K562 (cell line): ENCODE results near the gene SQOR. TPM values are rescaled to one million over a fixed set of nuclear protein-coding genes. Genes with fewer than 3 reads are reported as not detected.
A peak's percentile ranks its signal among the peaks of the same experiment; 100 is the strongest.

Source experiments
- ADNP ChIP-seq: fragments of 200-800 bp; sonication (Bioruptor generic); IDR thresholded peaks from 2 replicates; pipeline ENCODE4 v1.6.1; 2016; ENCODE audit warnings: missing genetic modification characterization, missing compliant biosample characterization
- CREB5 ChIP-seq: fragments of 250-450 bp; sonication (Bioruptor Pico); IDR thresholded peaks from 2 replicates; pipeline ENCODE4 v1.5.0; 2020; ENCODE audit warnings: mild to moderate bottlenecking
- ETV6 ChIP-seq, 3 experiments: fragments of 150-350 bp in 1 of 3; sonication (generic) in 1 of 3; formaldehyde crosslinking in 1 of 3; IDR thresholded peaks; 2 replicates each; pipeline versions ENCODE4 v1.6.1 to v1.8.0; 2014 to 2022; ENCODE audit warnings: borderline replicate concordance in 2 of 3, low read depth in 2 of 3, antibody characterized with exemption in 1 of 3, low read length in 1 of 3, mild to moderate bottlenecking in 1 of 3, missing genetic modification reagents in 1 of 3
- FOXA3 ChIP-seq, 2 experiments: fragments of 450-650 bp in 1 of 2; sonication (generic) in 1 of 2; formaldehyde crosslinking; IDR thresholded peaks in 1 of 2; conservative IDR thresholded peaks in 1 of 2; 2 replicates each; pipeline versions ENCODE4 v1.4.0 to v1.8.0; 2020 to 2022; ENCODE audit warnings: mild to moderate bottlenecking in 2 of 2, missing genetic modification reagents in 1 of 2
- ILK ChIP-seq: fragments of 450-650 bp; IDR thresholded peaks from 2 replicates; pipeline ENCODE4 v1.6.1; 2016; ENCODE audit warnings: missing genetic modification characterization, low read depth, mild to moderate bottlenecking, missing compliant biosample characterization, moderate library complexity, borderline replicate concordance
- JUND ChIP-seq, 2 experiments: IDR thresholded peaks; 2 replicates in 1 of 2; 3 replicates in 1 of 2; pipeline ENCODE4 v1.6.1; 2011; ENCODE audit warnings: borderline replicate concordance in 2 of 2, low read depth in 2 of 2, low read length in 2 of 2, improper control_type of control experiment in 1 of 2, missing biosample characterization in 1 of 2, missing genetic modification characterization in 1 of 2, missing genetic modification reagents in 1 of 2
- MAFF ChIP-seq: IDR thresholded peaks from 2 replicates; pipeline ENCODE4 v1.6.1; 2012; ENCODE audit warnings: low read length, improper control_type of control experiment
- PRMT5 ChIP-seq: sonication (generic); formaldehyde crosslinking; IDR thresholded peaks from 2 replicates; pipeline ENCODE4 v1.5.0; 2020; ENCODE audit warnings: missing genetic modification reagents
- PYGO2 ChIP-seq: fragments of 450-650 bp; IDR thresholded peaks from 2 replicates; pipeline ENCODE4 v1.6.1; 2016; ENCODE audit warnings: mild to moderate bottlenecking, missing genetic modification characterization, moderate library complexity, missing compliant biosample characterization
- RBM34 ChIP-seq: fragments of 200-400 bp; formaldehyde crosslinking; IDR thresholded peaks from 2 replicates; pipeline ENCODE4 v1.6.1; 2018; ENCODE audit warnings: low read length, borderline replicate concordance; ENCODE audit not compliant: insufficient read depth
- TRIM28 ChIP-seq: fragments of 450-650 bp; IDR thresholded peaks from 2 replicates; pipeline ENCODE4 v1.6.1; 2017
- ZNF175 ChIP-seq: fragments of 200-800 bp; sonication (Bioruptor generic); IDR thresholded peaks from 2 replicates; pipeline ENCODE4 v1.6.1; 2016; ENCODE audit warnings: low read depth, mild to moderate bottlenecking, missing genetic modification characterization, missing compliant biosample characterization
- ZNF217 ChIP-seq: sonication (generic); formaldehyde crosslinking; IDR thresholded peaks from 2 replicates; pipeline ENCODE4 v1.8.0; 2022; ENCODE audit warnings: mild to moderate bottlenecking, missing genetic modification reagents
- ZNF318 ChIP-seq, 2 experiments: fragments of 450-650 bp; IDR thresholded peaks; 2 replicates each; pipeline ENCODE4 v1.6.1; 2016; ENCODE audit warnings: mild to moderate bottlenecking in 2 of 2, borderline replicate concordance in 1 of 2, low read depth in 1 of 2, moderate library complexity in 1 of 2
- polyA plus RNA-seq, 8 experiments: library from polyadenylated mRNA; depleted of rRNA in 4 of 8; stranded (reverse) in 5 of 8; unstranded in 3 of 8; fragments of >200 nt; fragmentation: Nextera tagmentation in 2 of 8; fragmentation: Illumina TruSeq in 1 of 8; extraction: Ambion mirVana in 2 of 8; extraction: Trizol in 1 of 8; gene quantifications; 2 replicates each; pipeline versions ENCODE4 v1.2.1 to v1.2.3, GENCODE V29; 2011 to 2014; ENCODE audit warnings: inconsistent platforms in 1 of 8, missing spikeins in 1 of 8
- total RNA-seq, 7 experiments: library from RNA; depleted of rRNA in 6 of 7; stranded (reverse); fragments of >200 nt in 6 of 7; fragmentation: Illumina TruSeq in 2 of 7; extraction: Trizol in 2 of 7; gene quantifications; 2 replicates each; pipeline versions ENCODE4 v1.2.1 to v1.2.3, GENCODE V29; 2011 to 2021; ENCODE audit warnings: low replicate concordance in 1 of 7

Gene SQOR
- total and polyA plus RNA-seq, 9 of the 15 experiments (the other 6 are each of a cell fraction or from before 2014, with no cell fraction given): 0.32 to 1.6 (median 1.1) TPM

- TF ChIP-seq PYGO2 (no peak), ADNP (tag) (no peak), CREB5 (CRISPR knock-in tag) (no peak), FOXA3 (CRISPR knock-in tag; conservative IDR thresholded peaks at IDR 0.05 in 1 of 2, IDR thresholded peaks at IDR 0.05 in 1 of 2) (peak in 1 of 2 experiments; percentile 74; a peak in 1 of 4 replicates), ZNF318 (IDR thresholded peaks at IDR 0.05; ENCODE audit: borderline replicate concordance in 1 of 2, low read depth in 1 of 2) (no peak), MAFF (no peak), ILK (no peak), ZNF175 (CRISPR knock-in tag) (no peak; the same call in 1 of the 2 replicates), PRMT5 (CRISPR knock-in tag) (no peak), ZNF217 (CRISPR knock-in tag) (no peak), ETV6 (IDR thresholded peaks at IDR 0.05; ENCODE audit: borderline replicate concordance in 1 of 2, low read depth in 2 of 2, low read length in 1 of 2) (peak in 1 of 2 experiments; percentile 43; a peak in 2 of 4 replicates), ETV6 (CRISPR knock-in tag; IDR thresholded peaks at IDR 0.05; ENCODE audit: borderline replicate concordance) (0 out of 2 replicates have a peak, but pooled peaks have one; percentile 11), TRIM28 (no peak; the same call in 1 of the 2 replicates), JUND (IDR thresholded peaks at IDR 0.05; ENCODE audit: borderline replicate concordance, low read depth, low read length) (peak; percentile 66; the same call in 1 of the 2 replicates), JUND (tag; IDR thresholded peaks at IDR 0.05; ENCODE audit: borderline replicate concordance, low read depth, low read length) (no peak; the same call in 2 of the 3 replicates), RBM34 (no peak)
Observed at GRCh38 chr15:45587095-45587862, 47.5 kb upstream of the SQOR start, which contains the start of gene BLOC1S6 (continued).
